Left forelimb (tissue), 1 donor: ENCODE results near the gene GLCCI1.
A peak's percentile ranks its signal among the peaks of the same experiment; 100 is the strongest.

ENCODE experiments used
- DNase-seq: peaks from one replicate; pipeline ENCODE4 v3.0.0-alpha.2; 2018; ENCODE audit warnings: low spot score

Gene GLCCI1

GRCh38 chr7:7964250-7964649 is 4.3 kb upstream of the GLCCI1 start:
- DNase-seq = no peak

- no peak for DNase-seq
These were observed 3.9 kb upstream of the GLCCI1 start for GRCh38 chr7:7964691-7965090.

GRCh38 chr7:7965301-7965700 is 3.3 kb upstream of the GLCCI1 start:
- DNase-seq = no peak

- no peak for DNase-seq
These were observed 2.4 kb upstream of the GLCCI1 start for GRCh38 chr7:7966141-7966734.

GRCh38 chr7:7967886-7968543 is 581 bp upstream of the GLCCI1 start:
- DNase-seq = no peak

- peak; percentile 69 for DNase-seq
These were observed 975 bp downstream of the GLCCI1 start for GRCh38 chr7:7969306-7970236.

GRCh38 chr7:7970237-7970530 is 1.6 kb downstream of the GLCCI1 start:
- no peak for DNase-seq

- no peak for DNase-seq
These were observed 2.1 kb downstream of the GLCCI1 start for GRCh38 chr7:7970531-7971307.

GRCh38 chr7:7971308-7972040 is 2.9 kb downstream of the GLCCI1 start:
- no peak for DNase-seq

- no peak for DNase-seq
These were observed 3.5 kb downstream of the GLCCI1 start for GRCh38 chr7:7972128-7972527.

- no peak for DNase-seq
These were observed 4.5 kb downstream of the GLCCI1 start for GRCh38 chr7:7972922-7973594.

- no peak for DNase-seq
These were observed 8.1 kb downstream of the GLCCI1 start for GRCh38 chr7:7976677-7977076.

- DNase-seq = no peak
These were observed 9.2 kb downstream of the GLCCI1 start for GRCh38 chr7:7977774-7978173.

- DNase-seq = no peak
These were observed 10.3 kb downstream of the GLCCI1 start for GRCh38 chr7:7978860-7979259.

- no peak for DNase-seq
These were observed 11.0 kb downstream of the GLCCI1 start for GRCh38 chr7:7979558-7979957.

GRCh38 chr7:7980134-7980533 is 11.5 kb downstream of the GLCCI1 start:
- DNase-seq = no peak

GRCh38 chr7:7982904-7983303 is 14.3 kb downstream of the GLCCI1 start:
- DNase-seq = no peak

- no peak for DNase-seq
These were observed 15.8 kb downstream of the GLCCI1 start for GRCh38 chr7:7984424-7984823.

GRCh38 chr7:7988706-7989105 is 20.1 kb downstream of the GLCCI1 start:
- no peak for DNase-seq

- no peak for DNase-seq
These were observed 20.5 kb downstream of the GLCCI1 start for GRCh38 chr7:7989133-7989532.
